B cell (primary cell): Measurements from ENCODE around the gene AIF1. TPM values are rescaled to one million over a fixed set of nuclear protein-coding genes. Genes with fewer than 3 reads are reported as not detected.

ENCODE experiments used
- ATAC-seq: fragments of 200-7000 bp; cut with Tn5 transposase; one replicate; pipeline ENCODE4 v1.10.0; 2021; ENCODE audit warnings: low read depth, mild to moderate bottlenecking, moderate number of reproducible peaks, moderate library complexity
- CTCF ChIA-PET: fragments of 350-600 bp; sonication (Branson Sonifier 250); formaldehyde crosslinking; loops from one replicate; lab custom pipeline; 2021; ENCODE audit warnings: antibody characterized with exemption, inconsistent platforms; lab: Charles Lee
- POLR2A ChIA-PET: fragments of 350-600 bp; sonication (Branson Sonifier 250); formaldehyde crosslinking; loops from one replicate; lab custom pipeline; 2021; ENCODE audit warnings: antibody characterized with exemption; lab: Charles Lee
- DNase-seq: peaks from one replicate; pipeline ENCODE4 v3.0.0; 2013
- H2AFZ ChIP-seq: 2 replicates; pipeline ENCODE4 v1.6.1; 2012; ENCODE audit warnings: mild to moderate bottlenecking, low read depth, low read length; ENCODE audit not compliant: insufficient read depth, poor library complexity, severe bottlenecking
- H3K27ac ChIP-seq, 2 donors: 1 replicate in 1 of 2; 2 replicates in 1 of 2; pipeline ENCODE4 v1.5.1; 2012 to 2013; ENCODE audit warnings: low read length in 2 of 2, mild to moderate bottlenecking in 2 of 2, moderate library complexity in 1 of 2
- H3K27me3 ChIP-seq, 4 experiments: fragments of 200-600 bp in 1 of 4; sonication (generic) in 1 of 4; replicated peaks in 1 of 4; 1 replicate in 2 of 4; 2 replicates in 2 of 4; pipeline versions ENCODE4 v1.6.1 to v1.7.0; 2013 to 2016; ENCODE audit warnings: low read length in 3 of 4, mild to moderate bottlenecking in 2 of 4, mixed read lengths in 1 of 4, moderate library complexity in 1 of 4; ENCODE audit not compliant: insufficient read depth in 4 of 4, control insufficient read depth in 3 of 4; ENCODE audit errors: control extremely low read depth in 1 of 4
- H3K36me3 ChIP-seq, 2 experiments: replicated peaks in 1 of 2; 1 replicate in 1 of 2; 2 replicates in 1 of 2; pipeline versions ENCODE4 v1.6.1 to v1.7.1; 2013; ENCODE audit warnings: low read length in 1 of 2; ENCODE audit not compliant: insufficient read depth in 2 of 2, control insufficient read depth in 1 of 2; ENCODE audit errors: control extremely low read depth in 1 of 2, extremely low read depth in 1 of 2
- H3K4me1 ChIP-seq, 2 donors: fragments of 200-600 bp in 1 of 2; sonication (generic) in 1 of 2; 1 replicate in 1 of 2; 2 replicates in 1 of 2; pipeline versions ENCODE4 v1.5.1 to v1.6.1; 2013 to 2017; ENCODE audit warnings: low read length in 2 of 2; ENCODE audit not compliant: control insufficient read depth in 2 of 2, insufficient read depth in 2 of 2
- H3K4me2 ChIP-seq: replicated peaks from 2 replicates; pipeline ENCODE3; 2012; ENCODE audit warnings: mild to moderate bottlenecking, low read depth, low read length; ENCODE audit not compliant: poor library complexity, severe bottlenecking
- H3K4me3 ChIP-seq, 5 experiments: fragments of 200-600 bp in 1 of 5; sonication (generic) in 1 of 5; 1 replicate in 3 of 5; 2 replicates in 2 of 5; pipeline versions ENCODE4 v1.5.1 to v1.7.0; 2011 to 2016; ENCODE audit warnings: low read length in 4 of 5, mild to moderate bottlenecking in 4 of 5, low read depth in 2 of 5, control low read depth in 1 of 5, moderate library complexity in 1 of 5; ENCODE audit not compliant: insufficient read depth in 1 of 5; ENCODE audit errors: control extremely low read depth in 1 of 5, extremely low read depth in 1 of 5
- H3K79me2 ChIP-seq: fragments of 200-600 bp; sonication (generic); one replicate; pipeline ENCODE4 v1.6.0; 2016; ENCODE audit warnings: low read length; ENCODE audit not compliant: control insufficient read depth, insufficient read depth
- H3K9ac ChIP-seq: fragments of 200-600 bp; sonication (generic); 2 replicates; pipeline ENCODE4 v1.6.1; 2017; ENCODE audit warnings: mild to moderate bottlenecking, low read length, moderate library complexity
- H3K9me3 ChIP-seq, 3 donors: one replicate each; pipeline versions ENCODE4 v1.6.1 to v1.7.1; 2013; ENCODE audit warnings: low read length in 2 of 3; ENCODE audit not compliant: control insufficient read depth in 2 of 3, insufficient read depth in 1 of 3; ENCODE audit errors: control extremely low read depth in 1 of 3
- H4K20me1 ChIP-seq: 2 replicates; pipeline ENCODE4 v1.6.0; 2012; ENCODE audit warnings: mild to moderate bottlenecking, low read length; ENCODE audit not compliant: insufficient read depth, control insufficient read depth, poor library complexity, severe bottlenecking
- H3K27ac Mint-ChIP-seq: one replicate; pipeline ENCODE4 v1.8.0; 2021; ENCODE audit warnings: mixed read lengths
- H3K27me3 Mint-ChIP-seq: one replicate; pipeline ENCODE4 v1.8.0; 2021; ENCODE audit warnings: mixed read lengths
- H3K4me1 Mint-ChIP-seq: one replicate; pipeline ENCODE4 v1.8.0; 2021; ENCODE audit warnings: mixed read lengths
- H3K4me3 Mint-ChIP-seq: one replicate; pipeline ENCODE4 v1.8.0; 2021; ENCODE audit warnings: mixed read lengths
- H3K9me3 Mint-ChIP-seq: one replicate; pipeline ENCODE4 v1.8.0; 2022; ENCODE audit warnings: mixed read lengths; ENCODE audit not compliant: insufficient read depth
- CTCF ChIP-seq: fragments of 200-600 bp; IDR thresholded peaks from one replicate; pipeline ENCODE4 v1.8.0; 2022; ENCODE audit warnings: antibody characterized with exemption, mild to moderate bottlenecking
- EZH2 ChIP-seq: IDR thresholded peaks from 2 replicates; pipeline ENCODE4 v1.6.1; 2012; ENCODE audit warnings: borderline replicate concordance, low read depth, mild to moderate bottlenecking, moderate library complexity, low read length; ENCODE audit not compliant: insufficient read depth, poor library complexity, severe bottlenecking
- WGBS: methylation state at CpG from one replicate; pipeline ENCODE4 v1.1.5; 2013; ENCODE audit warnings: missing lambda C conversion rate; ENCODE audit not compliant: insufficient coverage; 5-methylcytosine and 5-hydroxymethylcytosine counted together
- intact Hi-C: fragments of 100-400 bp; cut with micrococcal nuclease; formaldehyde crosslinking; loops from one replicate; pipeline ENCODE4 v1.10.0; 2022
- polyA plus RNA-seq: library from polyadenylated mRNA; depleted of rRNA; stranded (reverse); fragments of >200 nt; gene quantifications from 2 replicates; pipeline ENCODE4 v1.2.3, GENCODE V29; 2012
- total RNA-seq, 2 donors: library from RNA; stranded (reverse); fragments of 120-200 nt in 1 of 2; gene quantifications; 1 replicate in 1 of 2; 2 replicates in 1 of 2; pipeline versions ENCODE4 v1.2.3 to v1.2.4, GENCODE V29; 2013 to 2022

AIF1 gene
- total and polyA plus RNA-seq, 2 donors (not counting 1 experiment from before 2014, with no cell fraction given): 1.3 to 7.5 TPM

DNA sequence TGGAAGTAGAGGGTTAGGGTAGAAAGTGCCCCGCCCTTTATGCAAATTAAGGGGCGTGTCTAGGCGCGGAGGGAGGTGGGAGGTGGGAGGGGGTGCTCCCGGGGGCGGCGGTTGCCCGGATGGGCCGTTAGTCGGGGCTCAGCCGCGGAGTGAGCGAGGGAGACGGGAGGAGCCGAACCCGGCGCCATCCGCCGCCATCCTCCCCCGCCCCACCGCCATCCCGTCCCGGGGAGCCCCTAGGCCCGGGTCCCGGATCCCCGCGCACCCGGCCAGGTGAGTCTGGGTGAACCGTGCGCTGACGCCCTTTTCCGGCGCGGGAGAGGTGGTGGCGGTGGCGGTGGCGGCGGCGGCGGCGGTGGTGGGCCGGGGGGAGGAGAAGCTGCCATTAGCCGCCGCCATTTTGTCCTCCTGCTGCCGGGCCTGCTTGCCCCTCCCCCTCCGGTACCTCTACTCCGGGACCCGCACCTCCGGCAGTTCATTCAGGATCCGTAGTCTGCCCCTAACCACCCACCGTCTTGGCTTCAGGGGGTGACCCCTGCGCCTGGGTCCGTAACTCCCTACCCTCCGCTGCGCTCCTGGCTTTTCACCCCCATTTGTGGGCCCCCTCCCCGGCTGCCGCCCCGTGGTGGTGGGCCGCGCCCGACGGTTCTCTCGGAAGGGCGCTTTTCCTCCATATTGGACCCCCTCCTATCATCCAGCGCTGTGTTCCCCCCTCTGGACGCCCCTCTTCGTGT is 5.7 kb downstream of the AIF1 start, which contains the start of gene PRRC2A:
TSS of gene PRRC2A (plus strand) at position 130 of the 734 bp plus-strand sequence. CDS start 2,075 bp downstream, outside the sequence.
- Histone ChIP-seq H3K4me1 (peaks cover 19 to 27% of the 10 kb centered on the region in 2 donors), H3K9ac (peak within 1 kb of the TSS; percentile 90), H2AFZ (peak within 1 kb of the TSS; percentile 76), H3K4me2 (peak within 1 kb of the TSS; percentile 90), H3K27me3 (no peaks in the 10 kb centered on the region), H3K27ac (peak within 1 kb of the TSS; percentile 97 to 99), H3K79me2 (peaks cover 21% of the 10 kb centered on the region), H3K9me3 (peaks cover 0 to 6% (median 0%) of the 10 kb centered on the region in 3 donors), H4K20me1 (peaks cover 6% of the 10 kb centered on the region), H3K4me3 (peak within 1 kb of the TSS; percentile 69 to 90 (median 84)), H3K36me3 (peaks cover 4 to 33% of the 10 kb centered on the region in 2 experiments)
- peak within 1 kb of the TSS; percentile 95 for H3K27ac Mint-ChIP-seq
- DNase-seq (no peak), ATAC-seq (peak; percentile 28)
- WGBS: under 1% methylated on average over 43 of the region's 67 CpGs
- intact Hi-C loops: loop anchor here (1.0 to 5.0 kb wide), 9 partner anchors 22 to 337 kb away; partner anchors contain the start of genes BAG6, EHMT2, LSM2 and NELFE
- ChIA-PET CTCF (interaction anchor here (0.8 to 2.3 kb wide), 5 partner anchors 15 to 70 kb away, joined by 5 to 9 read pairs (median 5); partner anchors contain the start of gene NCR3), POLR2A (interaction anchor here (0.6 to 1.7 kb wide), 13 partner anchors 18 to 408 kb away, joined by 3 to 7 read pairs (median 5); partner anchors contain the start of genes ATP6V1G2, BAG6, C6orf47 and DDX39B)
- peak within 1 kb of the TSS; percentile 86 for H3K4me3 Mint-ChIP-seq
- H3K9me3 Mint-ChIP-seq: no peaks in the 10 kb centered on the region
- no peaks in the 10 kb centered on the region for H3K27me3 Mint-ChIP-seq
- TF ChIP-seq EZH2 (no peak), CTCF (no peak)
- peaks cover 37% of the 10 kb centered on the region for H3K4me1 Mint-ChIP-seq
